HTR-8/SVneo (cell line): Measurements from ENCODE around the gene TCP11.

ENCODE experiments used
- DNase-seq: peaks from one replicate; pipeline ENCODE4 v3.0.0; 2011; ENCODE audit warnings: low spot score, mixed read lengths; ENCODE audit not compliant: insufficient read length
- FAIRE-seq: peaks from 2 replicates; lab custom pipeline; 2011; peaks lifted over from hg19 to GRCh38; lab: Jason Lieb, UNC

Gene TCP11

DNA sequence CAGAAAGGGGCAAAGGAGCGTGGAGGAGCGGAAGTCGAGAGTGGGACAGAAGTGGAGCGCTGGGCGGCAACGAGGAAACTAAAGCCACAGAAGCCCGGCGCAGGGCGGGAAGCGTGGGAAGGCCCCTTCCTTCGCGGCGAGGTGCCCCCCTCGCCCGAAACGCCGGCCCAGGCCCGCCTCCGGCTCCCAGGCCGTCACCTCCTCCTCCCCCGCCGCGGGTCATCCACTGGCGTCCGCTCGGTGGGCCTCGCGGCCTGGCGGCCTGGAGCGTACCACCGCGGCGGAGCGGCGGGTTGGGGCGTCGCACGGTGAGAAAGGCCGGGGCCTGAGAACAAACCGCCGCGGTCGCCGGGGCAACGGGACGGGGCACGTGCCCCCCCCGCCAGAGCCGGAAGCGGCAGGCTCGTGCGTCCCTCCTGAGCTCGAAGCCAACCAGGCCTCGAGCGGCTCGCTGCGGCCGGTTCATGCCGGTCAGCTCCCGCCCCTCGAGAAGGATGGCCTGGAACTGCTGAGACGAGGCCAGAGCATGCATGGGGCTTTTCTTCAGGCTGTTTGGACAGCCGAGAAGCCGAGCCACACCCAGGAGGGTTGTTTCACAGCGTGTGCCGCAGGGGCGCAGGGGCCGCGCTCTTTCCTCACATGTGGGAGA lies at the start of gene TCP11:
Gene TCP11 (minus strand): TSS at position 333 of the 649 bp plus-strand sequence. CDS start 469 bp downstream, outside the sequence.
- FAIRE-seq (no peak), DNase-seq (no peak)

- no peak for FAIRE-seq
Measured at GRCh38 chr6:35190306-35190705, 49.2 kb upstream of the TCP11 start.

GRCh38 chr6:35188886-35189285 lies 47.7 kb upstream of the TCP11 start:
- FAIRE-seq (no peak), DNase-seq (no peak)

More at GRCh38 chr6:35190306-35190705, 49.2 kb upstream of the TCP11 start:
- DNase-seq, result no peak

GRCh38 chr6:35186571-35186970 lies 45.4 kb upstream of the TCP11 start:
- DNase-seq (no peak), FAIRE-seq (no peak)

- FAIRE-seq (no peak), DNase-seq (no peak)
Measured at GRCh38 chr6:35185971-35186370, 44.8 kb upstream of the TCP11 start.

DNA sequence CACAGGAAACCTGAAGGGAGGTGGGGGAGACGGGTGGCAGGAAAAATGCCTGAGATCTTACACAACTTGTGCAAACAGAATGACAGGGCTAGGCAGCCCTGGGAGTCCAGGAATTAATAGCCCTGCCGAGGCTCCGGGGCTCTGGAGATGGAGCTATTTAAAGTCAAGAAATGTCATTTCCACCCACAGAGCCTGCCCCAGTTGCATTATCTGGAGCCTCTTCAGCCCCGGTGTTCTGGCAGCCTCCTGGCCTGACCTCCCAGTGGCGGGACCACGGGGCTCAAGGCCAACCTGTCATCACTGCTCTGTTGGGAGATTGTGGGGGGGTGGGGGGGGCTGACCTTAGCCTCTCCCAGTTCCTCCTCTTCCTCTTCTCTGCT lies 44.2 kb upstream of the TCP11 start:
- FAIRE-seq (no peak), DNase-seq (peak; percentile 48)

- DNase-seq, result no peak
- no peak for FAIRE-seq
Measured at GRCh38 chr6:35184580-35185301, 43.6 kb upstream of the TCP11 start.

GRCh38 chr6:35183935-35184334 lies 42.8 kb upstream of the TCP11 start:
- DNase-seq (no peak), FAIRE-seq (no peak)

DNA sequence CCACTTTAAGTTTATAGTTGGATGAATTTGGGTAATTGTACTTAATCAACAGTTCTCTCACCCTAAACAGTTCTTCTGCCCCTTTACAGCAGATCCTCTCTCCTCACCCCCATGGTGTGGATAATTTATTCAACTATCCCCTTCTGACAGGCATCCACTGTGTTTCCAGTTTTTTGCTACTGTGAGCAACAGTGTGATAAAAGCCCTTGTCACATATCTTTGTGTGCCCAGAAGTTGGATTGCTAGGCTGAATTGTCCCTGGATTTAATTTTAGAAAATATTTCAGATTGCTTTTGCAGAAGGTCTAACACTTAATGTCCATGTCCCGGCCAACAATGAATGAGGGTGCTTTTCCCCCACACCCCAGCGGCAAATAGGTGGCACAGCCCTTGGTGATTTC lies 42.1 kb upstream of the TCP11 start:
- DNase-seq (no peak), FAIRE-seq (no peak)

DNA sequence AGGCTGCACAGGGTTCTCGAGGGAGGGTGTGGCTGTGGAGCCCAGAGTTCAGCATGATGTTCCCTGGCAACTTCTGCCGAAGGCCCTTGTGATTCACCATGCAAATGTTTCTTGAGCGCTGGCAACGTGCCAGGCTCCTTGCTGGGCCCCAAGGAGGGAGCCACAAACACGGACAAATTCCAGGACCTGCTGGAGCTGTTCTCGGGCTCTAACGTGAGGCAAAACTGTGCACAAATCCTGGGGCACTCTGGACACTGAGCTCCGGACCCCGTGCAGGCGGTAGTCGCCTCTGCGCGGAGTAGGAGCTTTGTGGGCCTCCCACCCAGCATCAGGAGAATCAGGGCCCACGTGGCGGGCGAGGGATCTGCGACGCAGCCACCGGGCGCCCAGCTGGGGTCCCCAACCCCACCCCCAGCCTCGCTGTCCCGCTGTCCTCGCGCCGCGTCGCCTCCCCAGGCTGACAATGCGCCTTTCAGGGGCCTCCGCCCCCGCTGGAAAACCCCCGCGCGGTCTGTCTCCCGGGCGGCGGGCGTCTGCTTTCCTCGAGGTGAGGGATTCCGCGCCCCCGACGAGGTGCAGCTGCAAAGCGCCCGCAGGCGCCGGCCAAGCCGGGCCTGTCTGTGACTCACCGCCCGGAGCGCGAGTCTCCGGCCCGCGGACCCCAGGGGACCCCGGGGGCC lies 40.9 kb upstream of the TCP11 start:
- DNase-seq (peak; percentile 71), FAIRE-seq (no peak)

GRCh38 chr6:35181308-35181932 lies 40.3 kb upstream of the TCP11 start:
- FAIRE-seq (peak; percentile 87), DNase-seq (peak; percentile 40)

DNA sequence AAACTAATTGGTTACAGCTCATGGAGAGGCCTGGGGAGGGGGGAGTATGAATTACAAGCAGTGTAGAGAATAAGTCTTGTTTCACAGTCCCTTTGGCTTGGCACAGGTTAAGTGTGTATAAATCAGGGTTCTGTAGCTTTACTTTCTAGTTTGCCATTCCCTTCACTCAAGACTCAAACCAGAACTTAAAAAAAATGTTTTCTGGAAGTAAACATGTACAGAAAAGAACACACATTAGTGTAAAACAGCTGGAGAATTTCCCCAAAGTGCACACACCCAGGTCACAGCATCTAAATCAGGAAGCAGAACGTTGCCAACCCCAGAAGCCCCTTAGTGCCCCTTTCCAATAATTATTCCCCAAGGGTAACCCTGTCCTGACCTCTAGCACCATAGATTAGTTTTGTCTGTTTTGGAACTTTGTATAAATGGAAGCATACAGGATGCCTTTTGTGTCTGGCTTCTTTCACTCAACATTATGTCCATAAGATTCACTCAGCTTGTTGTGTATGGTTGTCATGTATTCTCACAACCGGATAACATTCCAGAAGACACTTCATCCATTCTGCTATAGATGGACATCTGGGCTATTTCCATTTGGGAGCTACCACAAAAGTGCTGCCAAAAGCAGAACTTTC lies 38.9 kb upstream of the TCP11 start:
- FAIRE-seq, result peak; percentile 23

GRCh38 chr6:35178932-35179832 lies 38.0 kb upstream of the TCP11 start:
- DNase-seq, result no peak

More for the DNA sequence above, 38.9 kb upstream of the TCP11 start:
- DNase-seq, result no peak

GRCh38 chr6:35178012-35178411 lies 36.9 kb upstream of the TCP11 start:
- DNase-seq (no peak), FAIRE-seq (no peak)

More at GRCh38 chr6:35178932-35179832, 38.0 kb upstream of the TCP11 start:
- no peak for FAIRE-seq

DNA sequence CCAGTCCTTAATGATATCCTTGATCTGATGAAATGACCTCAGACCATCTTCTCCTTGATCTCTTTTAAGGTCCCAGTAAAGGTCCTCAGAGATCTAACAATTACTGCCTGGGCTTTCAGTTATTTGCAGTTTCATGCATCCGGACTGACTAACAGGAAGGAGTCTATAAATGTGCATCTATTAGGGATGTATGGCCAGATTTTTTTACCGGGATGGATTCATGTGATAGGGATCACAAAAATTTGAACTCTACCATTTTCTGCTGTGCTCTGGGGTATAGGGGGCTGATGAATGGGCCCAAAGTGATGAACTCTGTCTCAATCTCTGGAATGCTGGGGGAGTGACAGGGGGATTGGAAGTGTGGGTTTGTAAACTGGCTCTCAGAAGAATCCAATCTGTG lies 36.5 kb upstream of the TCP11 start:
- DNase-seq (no peak), FAIRE-seq (no peak)

DNA sequence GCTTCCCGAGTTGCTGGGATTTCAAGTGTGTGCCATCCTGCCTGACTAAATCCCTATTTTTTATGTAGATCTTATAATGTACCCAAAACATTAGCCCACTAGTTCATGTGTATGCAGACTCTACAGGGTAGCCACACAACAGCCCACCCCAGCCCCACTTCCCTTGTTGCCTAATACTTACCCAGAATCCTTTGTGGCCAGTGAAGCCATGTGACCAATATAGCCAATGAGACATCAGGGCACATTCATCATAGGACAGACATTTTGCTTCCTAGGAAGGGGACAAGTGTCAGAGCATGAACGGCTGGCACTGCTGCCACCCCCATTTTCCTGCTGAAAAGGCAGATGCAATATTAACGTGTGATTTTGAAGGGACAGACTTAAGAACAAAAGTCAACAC lies 36.0 kb upstream of the TCP11 start:
- peak; percentile 74 for FAIRE-seq
- DNase-seq, result no peak

DNA sequence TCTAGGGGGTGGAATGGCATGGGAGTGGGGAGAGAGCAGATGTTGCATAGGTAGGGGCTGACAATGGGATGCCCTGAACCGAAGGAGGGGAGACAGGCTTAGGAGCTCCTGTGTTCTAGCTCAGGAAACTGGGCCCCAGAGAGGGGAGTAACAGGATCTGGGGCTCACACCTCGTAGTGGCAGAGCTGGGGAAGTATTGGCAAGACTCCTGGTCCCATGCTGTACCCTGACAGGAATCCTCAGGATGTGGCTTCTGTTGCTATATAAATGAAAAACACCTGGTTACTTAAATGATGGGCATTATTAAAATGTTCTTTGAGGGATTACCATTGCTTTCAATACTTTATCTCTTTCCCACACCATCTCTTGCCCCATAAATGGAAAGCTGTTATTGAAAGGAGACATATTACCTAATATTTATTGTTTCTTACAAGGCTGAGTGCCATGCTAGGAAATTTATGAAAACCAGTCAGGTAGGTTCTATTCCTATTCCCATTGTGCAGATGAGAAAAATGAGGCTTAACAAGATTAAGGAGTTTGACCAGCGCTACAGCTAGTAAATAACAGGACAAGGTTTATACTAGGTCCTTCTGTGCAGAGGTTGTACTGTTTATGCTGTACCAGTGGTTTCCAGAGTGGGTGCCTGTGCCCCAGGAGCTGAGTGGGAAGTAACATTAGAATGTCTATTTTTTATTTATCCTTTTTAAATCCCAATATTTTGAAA lies 35.3 kb upstream of the TCP11 start:
- no peak for FAIRE-seq
- no peak for DNase-seq

GRCh38 chr6:35174501-35174900 lies 33.4 kb upstream of the TCP11 start:
- no peak for DNase-seq
- no peak for FAIRE-seq

GRCh38 chr6:35174088-35174434 lies 32.9 kb upstream of the TCP11 start:
- FAIRE-seq (no peak), DNase-seq (no peak)
